Peyer's patch (tissue), 4 donors: Measurements from ENCODE around the gene COX4I1. TPM values are rescaled to one million over a fixed set of nuclear protein-coding genes. Genes with fewer than 3 reads are reported as not detected.
"Not testable (repeated sequence)": the region's sequence is repeated elsewhere in the genome, so short reads cannot be mapped to it uniquely, and the experiment has no call there.

ENCODE experiments used
- DNase-seq, 3 donors: peaks; one replicate each; pipeline ENCODE4 v3.0.0-alpha.2; 2017 to 2019
- H3K27ac ChIP-seq, 4 donors: fragments of 200-600 bp; sonication (generic); one replicate each; pipeline ENCODE4 v1.5.1; 2016 to 2019
- H3K27me3 ChIP-seq, 2 donors: fragments of 200-600 bp; sonication (generic); one replicate each; pipeline ENCODE4 v1.5.1; 2019
- H3K36me3 ChIP-seq, 3 donors: fragments of 200-600 bp; sonication (generic); one replicate each; pipeline ENCODE4 v1.5.1; 2016 to 2019
- H3K4me1 ChIP-seq, 4 donors: fragments of 200-600 bp; sonication (generic); one replicate each; pipeline ENCODE4 v1.5.1; 2016 to 2019
- H3K4me3 ChIP-seq, 4 donors: fragments of 200-600 bp; sonication (generic); 1 replicate in 3 of 4; 2 replicates in 1 of 4; pipeline ENCODE4 v1.5.1; 2016 to 2019; ENCODE audit warnings: mild to moderate bottlenecking in 1 of 4
- H3K9me3 ChIP-seq, 4 donors: fragments of 200-600 bp; sonication (generic); one replicate each; pipeline ENCODE4 v1.5.1; 2016 to 2019; ENCODE audit warnings: mild to moderate bottlenecking in 1 of 4
- POLR2A ChIP-seq, 2 donors: fragments of 450-650 bp; IDR thresholded peaks; one replicate each; pipeline ENCODE4 v1.5.1; 2017; ENCODE audit warnings: antibody characterized with exemption in 2 of 2, mild to moderate bottlenecking in 2 of 2, moderate library complexity in 2 of 2
- total RNA-seq, 4 donors: library from RNA; depleted of rRNA; stranded (reverse); fragments of >200 nt; gene quantifications; one replicate each; pipeline ENCODE4 v1.1.0, GENCODE V29; 2016
- TF ChIP-seq, protein P1 (sequence below), 6 experiments: fragments of 450-650 bp in 4 of 6; fragments of 200-600 bp in 2 of 6; sonication (generic) in 1 of 6; IDR thresholded peaks; one replicate each; pipeline ENCODE4 v1.5.1; 2017 to 2019; ENCODE audit warnings: antibody characterized with exemption in 6 of 6, mild to moderate bottlenecking in 3 of 6, moderate library complexity in 1 of 6

Gene COX4I1
- total RNA-seq, 4 donors from 2014 or later, result 377 to 758 (median 713) TPM

DNA sequence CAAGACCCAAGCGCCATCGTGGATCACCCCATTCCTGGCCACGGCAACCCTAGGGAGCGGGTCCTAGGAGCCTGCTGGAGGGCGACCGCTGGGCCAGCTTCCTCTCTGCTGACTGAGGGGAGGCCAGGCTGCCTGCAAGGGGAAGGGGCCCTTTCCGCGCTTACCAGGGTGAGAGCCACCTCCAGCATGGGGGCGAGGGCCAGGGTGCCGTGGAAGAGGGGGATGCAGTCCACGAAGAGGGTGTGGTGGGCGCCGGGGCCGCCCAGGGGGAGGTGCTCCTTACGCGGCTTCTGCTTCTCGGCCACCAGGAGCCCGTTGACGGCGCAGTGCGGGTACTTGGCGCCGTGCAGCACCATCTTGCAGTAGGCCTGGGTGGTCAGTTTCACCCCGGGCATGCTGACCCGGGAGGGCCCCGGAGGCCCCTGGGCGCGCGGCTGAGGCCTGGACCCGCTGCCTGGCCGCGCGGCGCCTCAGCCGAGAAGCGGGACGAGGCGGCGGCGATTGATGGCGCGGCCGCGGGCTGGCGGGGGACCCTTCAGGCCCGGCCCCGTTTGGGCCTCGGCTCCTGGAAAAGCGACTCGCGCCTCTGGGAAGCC lies 496 bp upstream of the COX4I1 start:
- peaks cover 0 to 30% (median 14%) of the 10 kb centered on the region in 4 donors for H3K4me1 ChIP-seq
- peaks cover 0 to 52% (median 0%) of the 10 kb centered on the region in 3 donors for H3K36me3 ChIP-seq
- TF ChIP-seq, protein P1, sequence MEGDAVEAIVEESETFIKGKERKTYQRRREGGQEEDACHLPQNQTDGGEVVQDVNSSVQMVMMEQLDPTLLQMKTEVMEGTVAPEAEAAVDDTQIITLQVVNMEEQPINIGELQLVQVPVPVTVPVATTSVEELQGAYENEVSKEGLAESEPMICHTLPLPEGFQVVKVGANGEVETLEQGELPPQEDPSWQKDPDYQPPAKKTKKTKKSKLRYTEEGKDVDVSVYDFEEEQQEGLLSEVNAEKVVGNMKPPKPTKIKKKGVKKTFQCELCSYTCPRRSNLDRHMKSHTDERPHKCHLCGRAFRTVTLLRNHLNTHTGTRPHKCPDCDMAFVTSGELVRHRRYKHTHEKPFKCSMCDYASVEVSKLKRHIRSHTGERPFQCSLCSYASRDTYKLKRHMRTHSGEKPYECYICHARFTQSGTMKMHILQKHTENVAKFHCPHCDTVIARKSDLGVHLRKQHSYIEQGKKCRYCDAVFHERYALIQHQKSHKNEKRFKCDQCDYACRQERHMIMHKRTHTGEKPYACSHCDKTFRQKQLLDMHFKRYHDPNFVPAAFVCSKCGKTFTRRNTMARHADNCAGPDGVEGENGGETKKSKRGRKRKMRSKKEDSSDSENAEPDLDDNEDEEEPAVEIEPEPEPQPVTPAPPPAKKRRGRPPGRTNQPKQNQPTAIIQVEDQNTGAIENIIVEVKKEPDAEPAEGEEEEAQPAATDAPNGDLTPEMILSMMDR (IDR thresholded peaks at IDR 0.05), result peak in 1 of 6 experiments; percentile 8
- TF ChIP-seq POLR2A (IDR thresholded peaks at IDR 0.05), result no peak
- H3K27ac ChIP-seq, result peak overlapping the region; percentile 86 to 93 (median 92)
- H3K9me3 ChIP-seq, result no peaks in the 10 kb centered on the region
- H3K27me3 ChIP-seq, result no peaks in the 10 kb centered on the region
- DNase-seq, result no peak
- peak overlapping the region; percentile 86 to 100 (median 92) for H3K4me3 ChIP-seq

DNA sequence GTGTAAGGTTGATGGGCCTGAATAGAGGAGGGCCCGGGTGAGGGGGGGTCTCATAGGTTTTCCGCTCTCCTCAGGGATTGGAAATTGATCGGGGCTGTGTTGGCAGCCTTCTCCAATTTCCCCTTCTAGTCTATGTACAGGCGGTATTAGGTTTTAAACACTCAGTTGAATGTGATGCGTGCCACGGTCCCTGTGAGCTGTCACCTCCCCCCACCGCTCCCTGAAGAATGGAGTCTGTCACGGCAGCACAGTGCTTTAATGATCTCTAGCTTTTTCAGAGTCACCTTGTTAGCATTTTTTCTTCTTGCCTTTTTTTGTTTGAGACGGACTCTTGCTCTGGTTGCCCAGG lies 800 bp downstream of the COX4I1 start:
- Histone ChIP-seq H3K4me1 (peaks cover 0 to 30% (median 14%) of the 10 kb centered on the region in 4 donors), H3K4me3 (peak overlapping the region; percentile 86 to 100 (median 92)), H3K9me3 (no peaks in the 10 kb centered on the region), H3K36me3 (peaks cover 0 to 57% (median 0%) of the 10 kb centered on the region in 3 donors), H3K27ac (peak overlapping the region; percentile 86 to 93 (median 92)), H3K27me3 (no peaks in the 10 kb centered on the region)
- no peak for DNase-seq
- TF ChIP-seq POLR2A (IDR thresholded peaks at IDR 0.05), result no peak
- TF ChIP-seq, protein P1 (IDR thresholded peaks at IDR 0.05), result no peak

DNA sequence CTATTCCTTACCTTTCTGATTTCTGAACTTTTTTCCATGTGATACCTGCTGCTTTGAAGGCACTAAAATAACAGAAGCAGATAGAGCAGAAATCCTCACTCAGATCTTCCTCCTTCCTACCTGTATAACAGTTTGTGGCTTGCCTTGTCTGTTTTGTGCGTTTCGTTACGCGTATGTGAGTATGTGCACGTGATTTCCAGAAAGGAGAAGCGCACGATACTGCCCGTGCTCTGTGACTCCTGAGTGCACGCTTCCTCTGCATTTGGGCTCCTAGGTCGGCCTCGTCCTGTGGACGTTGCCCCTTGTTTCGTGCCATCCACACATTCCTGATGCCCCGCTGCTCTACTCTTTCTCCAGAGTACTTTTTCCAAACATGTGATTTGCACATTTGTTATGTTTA lies 4.1 kb downstream of the COX4I1 start:
- TF ChIP-seq, protein P1 (IDR thresholded peaks at IDR 0.05), result no peak
- TF ChIP-seq POLR2A (IDR thresholded peaks at IDR 0.05), result no peak
- peak in 1 of 3 donors; percentile 12 for DNase-seq

DNA sequence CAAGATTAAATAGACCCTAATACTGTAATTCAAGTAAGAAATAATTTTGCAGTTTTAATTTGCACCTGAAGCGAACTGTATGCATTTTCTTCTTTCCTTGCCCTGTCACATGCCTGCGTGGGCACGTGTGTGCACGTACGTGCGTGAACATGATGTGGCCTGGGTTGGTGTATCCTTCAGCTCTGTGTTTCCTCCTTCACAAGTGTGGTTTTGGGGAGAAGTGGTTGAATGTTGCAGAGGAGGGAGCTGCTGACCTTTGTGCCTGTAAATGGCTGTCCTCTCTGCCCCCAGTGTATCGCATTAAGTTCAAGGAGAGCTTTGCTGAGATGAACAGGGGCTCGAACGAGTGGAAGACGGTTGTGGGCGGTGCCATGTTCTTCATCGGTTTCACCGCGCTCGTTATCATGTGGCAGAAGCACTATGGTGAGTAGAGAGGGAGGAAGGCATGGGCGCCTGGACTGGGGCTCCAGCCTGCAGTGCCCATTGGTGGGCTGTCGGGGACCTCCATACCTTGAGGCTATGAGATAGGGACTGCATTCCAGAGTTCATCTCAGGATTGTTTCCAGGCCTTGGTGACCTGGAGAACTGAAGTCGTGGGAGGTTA lies 6.0 kb downstream of the COX4I1 start:
- no peak overlapping the region for H3K27ac ChIP-seq
- H3K9me3 ChIP-seq, result no peaks in the 10 kb centered on the region
- peaks cover 0 to 63% (median 0%) of the 10 kb centered on the region in 3 donors for H3K36me3 ChIP-seq
- peak in 1 of 3 donors; percentile 15 for DNase-seq
- TF ChIP-seq, protein P1 (IDR thresholded peaks at IDR 0.05), result no peak
- TF ChIP-seq POLR2A (IDR thresholded peaks at IDR 0.05), result no peak
- H3K4me3 ChIP-seq, result no peak overlapping the region
- peaks cover 0 to 11% (median 2%) of the 10 kb centered on the region in 4 donors for H3K4me1 ChIP-seq
- no peaks in the 10 kb centered on the region for H3K27me3 ChIP-seq

More for the DNA sequence above, 4.1 kb downstream of the COX4I1 start:
- Histone ChIP-seq H3K36me3 (peaks cover 0 to 63% (median 0%) of the 10 kb centered on the region in 3 donors), H3K27me3 (no peaks in the 10 kb centered on the region), H3K27ac (no peak overlapping the region), H3K4me1 (peaks cover 0 to 16% (median 8%) of the 10 kb centered on the region in 4 donors), H3K9me3 (no peaks in the 10 kb centered on the region), H3K4me3 (no peak overlapping the region)

DNA sequence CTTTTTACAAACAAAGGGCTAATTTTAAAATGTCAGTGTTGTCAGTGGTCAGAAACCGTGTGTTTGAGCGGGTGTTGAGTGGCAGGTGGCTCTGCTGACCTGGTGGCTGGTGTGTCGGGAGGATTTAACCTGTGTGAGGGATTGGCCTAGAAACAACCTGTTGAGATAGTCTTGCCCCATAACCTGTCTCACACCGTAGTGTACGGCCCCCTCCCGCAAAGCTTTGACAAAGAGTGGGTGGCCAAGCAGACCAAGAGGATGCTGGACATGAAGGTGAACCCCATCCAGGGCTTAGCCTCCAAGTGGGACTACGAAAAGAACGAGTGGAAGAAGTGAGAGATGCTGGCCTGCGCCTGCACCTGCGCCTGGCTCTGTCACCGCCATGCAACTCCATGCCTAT lies 7.0 kb downstream of the COX4I1 start:
- no peaks in the 10 kb centered on the region for H3K27me3 ChIP-seq
- H3K4me1 ChIP-seq, result peaks cover 0 to 1% (median 0%) of the 10 kb centered on the region in 4 donors
- H3K4me3 ChIP-seq, result no peak overlapping the region
- H3K36me3 ChIP-seq, result peaks cover 0 to 59% (median 0%) of the 10 kb centered on the region in 3 donors
- H3K27ac ChIP-seq, result no peak overlapping the region
- H3K9me3 ChIP-seq, result no peaks in the 10 kb centered on the region
- no peak for DNase-seq
- TF ChIP-seq, protein P1 (IDR thresholded peaks at IDR 0.05), result no peak
- no peak for TF ChIP-seq POLR2A (IDR thresholded peaks at IDR 0.05)

DNA sequence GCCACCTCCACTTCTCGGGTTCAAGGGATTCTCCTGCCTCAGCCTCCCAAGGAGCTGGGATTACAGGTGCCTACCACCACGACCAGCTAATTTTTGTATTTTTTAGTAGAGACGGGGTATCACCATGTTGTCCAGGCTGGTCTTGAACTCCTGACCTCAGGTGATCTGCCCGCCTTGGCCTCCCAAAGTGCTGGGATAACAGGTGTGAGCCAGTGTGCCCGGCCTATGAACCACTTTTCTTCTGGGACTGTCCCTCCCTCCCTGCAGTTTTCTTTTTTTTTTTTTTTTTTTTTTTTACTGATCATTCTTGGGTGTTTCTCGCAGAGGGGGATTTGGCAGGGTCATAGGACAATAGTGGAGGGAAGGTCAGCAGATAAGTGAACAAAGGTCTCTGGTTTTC lies 7.8 kb downstream of the COX4I1 start:
- not testable (repeated sequence) for DNase-seq, H3K4me1 ChIP-seq, H3K4me3 ChIP-seq, H3K27me3 ChIP-seq, H3K27ac ChIP-seq, H3K9me3 ChIP-seq
- H3K36me3 ChIP-seq, result peaks cover 0 to 51% (median 0%) of the 10 kb centered on the region in 3 donors

DNA sequence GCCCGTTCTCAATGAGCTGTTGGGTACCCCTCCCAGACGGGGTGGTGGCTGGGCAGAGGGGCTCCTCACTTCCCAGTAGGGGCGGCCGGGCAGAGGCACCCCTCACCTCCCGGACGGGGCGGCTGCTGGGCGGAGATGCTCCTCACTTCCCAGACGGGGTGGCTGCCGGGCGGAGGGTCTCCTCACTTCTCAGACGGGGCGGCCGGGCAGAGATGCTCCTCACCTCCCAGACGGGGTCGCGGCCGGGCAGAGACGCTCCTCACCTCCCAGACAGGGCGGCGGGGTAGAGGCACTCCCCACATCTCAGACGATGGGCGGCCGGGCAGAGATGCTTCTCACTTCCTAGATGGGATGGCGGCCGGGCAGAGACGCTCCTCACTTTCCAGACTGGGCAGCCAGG lies 8.6 kb downstream of the COX4I1 start:
- DNase-seq, H3K4me1 ChIP-seq, H3K9me3 ChIP-seq, H3K4me3 ChIP-seq, H3K27me3 ChIP-seq, H3K27ac ChIP-seq: not testable (repeated sequence)
- peaks cover 0 to 43% (median 0%) of the 10 kb centered on the region in 3 donors for H3K36me3 ChIP-seq
